ENCODE data around the gene NINL.
"Not testable (repeated sequence)": the region's sequence is repeated elsewhere in the genome, so short reads cannot be mapped to it uniquely, and the experiment has no call there.

Gene NINL

DNA sequence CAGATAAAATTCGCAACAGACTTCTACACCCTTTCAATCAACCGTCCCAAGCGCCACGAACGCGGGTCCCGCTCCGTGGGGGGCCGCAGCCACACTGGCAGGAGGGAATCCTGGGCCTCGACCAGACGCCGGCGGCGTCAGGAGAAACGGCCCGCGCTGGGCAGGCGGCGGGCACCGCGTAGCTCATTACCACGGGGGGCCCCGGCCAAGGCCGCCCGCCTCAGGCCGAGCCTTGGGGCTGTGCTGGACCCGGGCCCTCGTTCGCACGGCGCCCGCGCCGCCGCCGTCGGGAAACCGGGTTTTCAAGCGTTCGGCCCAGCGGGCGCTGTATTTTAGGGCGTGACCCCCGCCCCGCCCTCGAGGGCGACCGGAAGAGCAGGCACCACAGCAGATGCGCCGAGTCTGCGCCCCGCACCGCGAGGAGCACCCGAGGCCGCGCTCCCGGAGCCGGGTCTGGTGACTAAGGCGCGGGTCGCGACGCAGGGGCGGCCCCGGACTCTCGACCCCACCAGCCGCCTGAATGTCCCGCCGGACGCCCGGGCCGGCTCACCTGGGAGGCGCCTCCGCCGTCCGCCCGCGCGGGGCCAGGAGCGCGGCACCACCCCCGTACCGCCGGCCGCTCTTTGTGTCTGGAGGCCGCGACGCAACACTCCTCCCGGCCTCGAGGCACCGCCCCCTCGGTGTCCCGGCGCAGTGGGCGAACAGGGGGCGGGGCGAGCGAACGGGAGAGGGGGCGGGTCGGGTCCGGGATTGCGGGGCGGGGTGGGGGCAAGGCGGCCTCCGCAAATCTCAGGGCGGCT, at the start of gene NINL:
Gene NINL (minus strand): TSS at position 627 of the 800 bp plus-strand sequence. CDS start 58,944 bp downstream, outside the sequence.
- peak; percentile 49 for DNase-seq (ENCODE audit: low read depth in 2 of 2)

DNA sequence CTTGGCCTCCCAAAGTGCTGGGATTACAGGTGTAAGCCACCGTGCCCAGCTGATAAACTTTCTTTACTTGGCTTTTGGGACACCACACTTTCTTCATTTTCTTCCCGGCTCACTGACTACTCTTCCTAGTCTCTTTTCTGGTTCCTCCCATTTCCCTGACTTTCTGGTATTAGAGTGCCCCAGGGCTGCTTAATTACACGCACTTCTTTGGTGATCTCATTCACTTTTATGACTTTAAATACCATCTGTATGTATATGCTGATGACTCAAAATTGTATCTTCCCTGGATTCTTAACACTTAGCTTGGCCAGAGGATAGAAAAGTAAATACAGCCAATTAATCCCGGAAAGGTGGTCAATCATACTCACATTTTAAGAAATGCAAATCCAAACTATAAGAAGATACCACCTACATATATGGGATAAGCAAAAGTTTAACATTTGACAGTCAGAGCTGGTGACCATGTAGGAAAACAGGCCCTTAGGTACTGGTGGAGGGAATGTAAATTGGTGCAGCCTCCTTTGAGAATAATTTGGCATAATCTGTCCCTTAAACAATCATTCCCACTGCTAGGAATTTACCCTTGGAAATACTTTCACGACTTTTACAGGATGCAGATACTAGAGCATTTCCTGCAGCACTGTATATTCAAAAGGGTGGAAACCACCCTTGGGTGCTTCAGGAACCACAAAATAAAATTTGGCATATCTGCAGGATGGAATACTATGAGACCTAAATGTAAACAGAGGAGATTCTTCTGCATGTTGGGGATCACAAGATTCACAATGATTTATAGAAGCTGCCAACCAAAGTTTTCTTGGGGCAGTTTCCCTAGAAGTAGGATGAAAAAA, 47.8 kb upstream of the NINL start:
- peak in 1 of 2 experiments; percentile 30 for DNase-seq (ENCODE audit: low read depth in 2 of 2)

DNA sequence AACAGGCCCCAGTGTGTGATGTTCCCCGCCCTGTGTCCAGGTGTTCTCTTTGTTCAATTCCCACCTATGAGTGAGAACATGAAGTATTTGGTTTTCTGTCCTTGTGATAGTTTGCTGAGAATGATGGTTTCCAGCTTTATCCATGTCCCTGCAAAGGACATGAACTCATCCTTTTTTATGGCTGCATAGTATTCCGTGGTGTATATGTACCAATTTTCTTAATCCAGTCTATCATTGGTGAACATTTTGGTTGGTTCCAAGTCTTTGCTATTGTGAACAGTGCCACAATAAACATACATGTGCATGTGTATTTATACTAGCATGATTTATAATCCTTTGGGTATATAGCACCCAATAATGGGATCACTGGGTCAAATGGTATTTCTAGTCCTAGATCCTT, 45.3 kb upstream of the NINL start:
- DNase-seq (ENCODE audit: low read depth in 2 of 2) = not testable (repeated sequence)

DNA sequence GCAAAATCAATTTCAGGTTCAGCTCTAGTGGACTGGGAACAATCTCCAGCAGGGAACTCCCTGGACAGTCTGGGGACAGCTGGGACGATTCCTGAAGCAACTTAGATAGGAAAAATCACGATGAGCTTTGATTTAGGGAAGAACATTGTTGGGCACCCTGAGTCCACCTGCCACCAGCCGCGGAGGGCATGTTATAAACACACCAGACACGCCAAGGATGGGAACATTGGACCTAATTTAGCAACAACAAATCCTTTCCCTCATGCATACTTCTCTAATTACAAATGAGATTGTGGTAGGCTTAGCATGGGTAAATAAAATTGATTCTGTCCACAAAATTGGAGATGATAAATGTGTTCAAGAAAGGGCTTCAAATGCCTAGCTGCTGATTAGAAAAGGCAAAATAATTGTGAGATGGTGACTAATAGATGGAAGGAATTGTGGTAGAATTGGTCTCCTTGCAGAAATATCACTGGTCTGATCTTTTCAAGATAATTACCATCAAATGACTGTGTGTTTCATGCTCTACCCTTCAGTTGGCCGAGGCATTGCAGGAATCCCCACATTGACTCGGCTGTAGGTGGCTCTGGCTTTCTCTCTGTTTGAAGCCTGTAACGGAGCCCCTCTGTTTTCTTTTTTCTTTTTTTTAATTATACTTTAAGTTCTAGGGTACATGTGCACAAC, 44.6 kb upstream of the NINL start:
- no peak for DNase-seq (ENCODE audit: low read depth in 2 of 2)

DNA sequence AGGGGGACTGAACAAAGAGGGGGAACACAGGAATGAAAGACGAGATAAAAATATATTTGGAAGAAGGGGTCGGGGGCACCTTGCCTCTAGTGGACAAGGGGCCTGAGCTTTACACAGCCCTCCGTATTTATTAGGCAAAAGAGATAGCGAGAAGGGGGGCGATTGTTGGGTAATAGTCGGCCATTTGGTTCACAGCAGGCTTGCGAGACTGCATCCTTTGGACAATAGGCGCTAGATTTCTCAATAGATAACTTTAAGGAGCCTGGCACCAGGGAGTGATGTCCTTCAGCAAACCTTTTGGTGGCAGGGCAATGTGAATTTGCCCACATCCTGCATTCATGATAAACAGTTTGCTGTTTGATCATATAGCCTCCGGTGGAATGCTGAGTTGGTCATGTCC, 41.4 kb upstream of the NINL start:
- no peak for DNase-seq (ENCODE audit: low read depth in 2 of 2)

DNA sequence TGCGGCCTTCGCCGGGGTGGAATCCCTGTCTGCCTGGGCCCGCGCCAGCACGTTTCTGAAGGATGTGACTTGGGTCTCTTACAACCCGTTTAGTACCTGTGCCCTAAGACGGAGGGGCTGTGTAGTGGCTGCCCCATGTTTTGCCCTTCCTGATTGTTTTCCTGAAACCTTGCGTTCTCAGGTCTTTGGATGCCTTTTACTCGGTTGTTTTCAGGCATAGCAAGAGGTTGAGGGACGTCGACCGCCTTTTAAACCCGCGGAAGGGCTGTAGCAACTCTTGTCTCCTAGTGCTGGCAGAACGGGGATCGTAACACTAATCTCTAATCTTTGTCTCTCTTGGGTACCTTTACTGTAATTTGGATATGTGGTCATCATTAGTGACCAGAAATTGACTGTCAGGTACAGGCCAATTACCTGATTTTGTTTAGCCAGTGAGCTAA, 39.2 kb upstream of the NINL start:
- DNase-seq (ENCODE audit: low read depth in 2 of 2) = no peak

DNA sequence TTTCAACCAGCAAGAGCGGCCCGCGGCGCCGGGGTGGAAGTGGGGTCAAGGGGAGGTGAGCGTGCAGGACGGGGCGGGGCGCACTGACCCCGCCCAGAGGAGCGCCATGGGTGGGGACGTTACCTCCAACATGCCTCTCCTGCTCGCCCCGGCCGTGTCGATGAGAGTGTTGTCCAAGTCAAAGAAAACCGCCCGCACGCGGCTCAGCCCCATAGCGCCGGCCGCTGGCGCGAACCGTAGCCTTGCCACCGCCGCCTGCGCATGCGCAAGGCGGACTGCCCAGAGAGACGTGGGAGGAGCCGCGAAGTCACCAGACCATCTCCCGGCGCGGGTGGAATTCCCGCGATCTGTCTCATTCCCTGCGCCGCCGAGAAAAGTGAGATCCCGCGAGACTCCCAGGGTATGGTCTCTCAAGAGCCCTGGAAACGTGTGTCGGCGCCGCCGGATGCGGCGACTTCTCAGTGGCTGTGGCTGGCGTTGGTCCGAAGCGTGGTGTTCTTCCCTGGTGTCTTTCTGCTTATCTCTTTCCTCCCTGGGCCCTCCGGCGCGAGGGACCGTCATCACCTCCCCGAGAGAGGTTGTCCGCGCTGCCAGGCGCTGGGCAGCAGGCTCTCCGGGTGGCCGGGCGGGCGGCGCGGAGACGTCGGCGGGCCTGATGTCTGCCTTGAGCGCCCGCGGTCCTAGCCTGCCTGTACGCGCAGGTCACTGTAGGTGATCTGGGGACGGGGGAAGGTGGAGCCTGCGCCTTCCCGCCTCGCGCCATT, 38.6 kb upstream of the NINL start, which contains the start of gene NANP:
Gene NANP (minus strand): TSS at position 279 of the 764 bp plus-strand sequence. CDS start 66 bp downstream, at position 213.
- DNase-seq (ENCODE audit: low read depth in 2 of 2) = peak; percentile 98

DNA sequence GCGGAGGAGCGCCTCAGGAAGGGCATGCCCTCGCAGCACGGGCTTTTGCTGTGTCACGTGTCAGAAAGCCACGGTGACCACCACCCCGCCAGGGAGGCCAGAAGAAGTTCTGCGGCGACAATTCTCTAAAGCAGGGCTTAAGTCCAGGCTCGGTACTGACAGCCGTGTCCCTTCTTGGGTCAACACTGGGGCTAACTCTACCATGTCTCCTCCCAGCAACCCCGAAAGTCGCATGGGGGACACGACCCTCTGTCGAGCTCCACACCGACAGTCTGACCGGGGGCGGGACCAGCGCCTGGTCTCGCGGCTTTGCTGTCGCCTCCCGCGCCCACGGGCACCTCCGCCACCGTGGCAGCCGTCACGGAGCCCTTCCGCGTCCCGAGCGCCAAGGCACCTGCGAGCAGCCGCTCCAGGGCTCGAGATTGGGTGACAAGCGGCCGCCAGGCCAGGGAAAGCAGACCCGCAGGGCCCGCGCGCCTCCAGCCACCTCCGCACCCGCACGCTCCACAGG, 37.9 kb upstream of the NINL start:
- DNase-seq (ENCODE audit: low read depth in 2 of 2) = no peak

DNA sequence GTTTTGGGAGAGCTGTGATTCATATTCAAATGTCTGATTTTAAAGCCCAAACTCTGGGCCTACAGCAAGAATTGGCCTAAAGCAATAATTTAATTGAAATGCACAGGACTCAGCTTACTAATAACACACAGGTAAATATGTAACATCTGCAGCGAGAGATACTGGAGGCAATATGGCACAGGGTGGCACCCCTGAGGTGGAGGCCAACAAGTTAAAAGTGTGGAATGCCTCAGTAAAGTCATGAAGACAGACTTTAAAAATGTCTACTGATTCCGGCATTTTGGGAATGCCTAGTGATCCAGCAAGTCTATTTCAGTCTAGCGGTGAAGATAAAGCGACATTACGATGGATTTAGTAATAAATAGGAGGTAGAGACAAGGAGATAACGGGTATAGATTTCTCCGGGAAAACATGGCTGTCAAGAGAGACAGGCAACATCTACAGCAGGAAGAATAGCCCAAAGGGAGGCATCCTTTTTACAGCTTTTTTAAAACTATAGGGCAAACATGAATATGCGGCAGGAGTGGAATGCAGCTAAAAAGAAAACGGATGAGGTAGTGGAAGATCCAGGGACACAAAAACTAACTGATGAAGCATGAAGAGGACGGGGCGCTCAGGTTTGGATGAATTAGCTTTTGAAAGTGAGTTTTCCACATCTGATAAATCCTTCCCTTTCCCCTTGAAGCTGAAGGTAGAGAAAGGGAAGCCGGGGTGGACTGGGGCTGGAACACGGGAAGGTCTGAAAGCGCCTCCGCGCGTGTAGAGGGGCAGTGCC, 37.3 kb upstream of the NINL start:
- DNase-seq (ENCODE audit: low read depth in 2 of 2) = no peak

DNA sequence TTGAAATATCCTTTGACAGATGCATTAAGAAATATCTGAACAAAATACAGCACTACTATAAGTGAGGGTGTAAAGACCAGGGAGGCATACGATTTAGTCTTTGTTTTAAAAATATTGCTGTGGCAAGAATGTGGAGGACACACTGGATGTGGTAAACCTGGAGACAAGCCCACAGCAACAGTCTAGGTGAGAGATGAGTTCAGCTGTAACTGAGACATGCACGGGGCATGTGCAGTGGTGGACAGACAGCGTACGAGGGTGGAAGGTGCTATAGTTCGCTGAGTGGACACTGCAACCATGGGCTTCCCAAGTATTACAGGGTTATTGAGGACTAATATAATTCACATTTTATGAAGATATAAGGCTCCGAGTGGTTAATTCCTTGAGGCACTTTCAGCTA, 36.7 kb upstream of the NINL start:
- no peak for DNase-seq (ENCODE audit: low read depth in 2 of 2)

DNA sequence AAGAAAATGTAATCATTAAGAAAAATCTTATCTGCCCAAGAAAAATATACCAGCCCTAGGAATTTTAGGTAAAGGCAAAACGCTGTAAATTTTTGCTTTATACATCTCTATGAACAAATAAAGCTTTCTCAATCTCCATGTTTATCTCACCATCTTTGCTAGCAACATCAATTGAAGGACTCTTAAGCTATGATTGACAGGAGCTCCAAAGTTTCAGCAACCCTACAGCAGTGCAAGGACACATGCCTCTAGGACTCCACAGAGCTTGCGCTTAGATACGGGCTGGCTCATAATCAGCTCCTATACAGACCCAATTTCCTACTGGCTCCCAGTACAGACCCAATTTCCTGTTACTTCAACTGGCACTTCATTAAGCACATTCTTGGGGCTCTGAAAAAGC, 34.2 kb upstream of the NINL start:
- DNase-seq (ENCODE audit: low read depth in 2 of 2) = no peak

DNA sequence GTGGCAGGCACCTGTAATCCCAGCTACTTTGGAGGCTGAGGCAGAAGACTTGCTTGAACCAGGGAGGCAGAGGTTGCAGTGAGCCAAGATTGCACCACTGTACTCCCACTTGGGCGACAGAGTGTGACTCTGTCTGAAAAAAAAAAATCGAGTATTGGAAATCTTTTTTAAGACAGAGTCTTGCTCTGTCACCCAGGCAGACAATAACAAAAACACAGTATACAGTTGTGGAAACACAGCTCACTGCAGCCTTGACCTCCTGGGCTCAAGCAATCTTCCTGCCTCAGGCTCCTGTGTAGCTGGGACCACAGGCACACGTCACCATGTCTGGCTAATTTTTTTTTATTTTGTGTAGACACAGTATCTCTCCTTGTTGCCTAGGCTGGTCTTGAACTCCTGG, 23.4 kb upstream of the NINL start:
- no peak for DNase-seq (ENCODE audit: low read depth in 2 of 2)

DNA sequence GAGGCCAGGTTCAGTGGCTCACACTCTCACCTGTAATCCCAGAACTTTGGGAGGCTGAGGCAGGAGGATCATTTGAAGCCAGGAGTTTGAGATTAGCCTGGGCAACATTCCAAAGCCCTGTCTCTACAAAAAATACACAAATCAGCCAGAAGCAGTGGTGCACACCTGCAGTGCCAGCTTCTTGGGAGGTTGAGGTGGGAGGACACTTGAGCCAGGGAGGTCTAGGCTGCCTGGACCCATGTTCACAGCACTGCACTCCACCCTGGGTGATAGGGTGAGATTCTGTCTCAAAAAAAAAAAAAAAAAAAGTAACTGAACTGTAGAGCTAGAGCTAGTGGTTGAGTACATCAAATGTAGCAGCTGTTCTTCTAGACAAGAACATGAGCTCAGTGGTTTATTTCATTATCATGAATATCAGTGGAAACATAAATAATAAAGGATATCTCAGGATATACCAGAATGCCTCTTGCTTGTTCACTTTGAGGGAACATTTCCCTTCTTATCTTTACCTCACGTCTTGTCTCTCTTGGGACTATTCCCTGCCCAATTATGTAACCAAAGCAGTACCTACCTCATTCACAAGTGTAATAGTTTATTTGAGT, 20.9 kb upstream of the NINL start:
- no peak for DNase-seq (ENCODE audit: low read depth in 2 of 2)

DNA sequence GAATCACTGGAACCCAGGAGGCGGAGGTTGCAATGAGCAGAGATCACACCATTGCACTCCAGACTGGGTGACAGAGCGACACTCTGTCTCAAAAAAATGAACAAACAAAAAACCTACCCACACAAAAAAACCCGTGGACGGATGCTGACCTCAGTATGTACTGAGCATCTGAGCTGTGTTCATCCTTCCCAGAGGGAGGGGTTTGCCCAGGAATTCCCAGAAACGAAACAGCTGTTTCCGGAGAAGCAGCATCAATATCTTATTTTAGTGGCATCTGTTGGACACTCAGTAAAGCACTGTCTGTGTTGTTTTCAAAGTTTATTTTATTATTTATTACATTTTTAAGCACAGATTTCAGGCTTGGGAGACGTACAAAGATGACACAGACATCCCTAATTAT, 19.8 kb upstream of the NINL start:
- DNase-seq (ENCODE audit: low read depth in 2 of 2) = no peak

DNA sequence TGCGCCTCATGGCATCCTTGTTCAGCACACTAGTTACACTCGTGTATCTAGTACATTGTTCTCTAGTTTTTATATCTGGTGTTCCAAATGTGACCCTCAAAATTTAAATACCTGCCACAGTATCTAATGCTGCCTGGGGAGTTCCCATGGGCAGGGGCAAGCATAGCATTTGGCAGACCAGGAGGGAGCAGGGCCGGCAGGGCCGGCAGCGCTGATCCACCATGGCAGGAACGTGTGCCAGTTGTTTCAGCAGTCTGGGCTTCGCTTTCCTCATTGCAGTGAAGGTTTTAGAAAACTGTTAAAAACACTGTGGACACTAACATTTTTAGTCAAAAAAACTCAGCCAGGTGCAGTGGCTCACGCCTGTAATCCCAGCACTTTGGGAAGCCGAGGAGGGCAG, 19.3 kb upstream of the NINL start:
- no peak for DNase-seq (ENCODE audit: low read depth in 2 of 2)

DNA sequence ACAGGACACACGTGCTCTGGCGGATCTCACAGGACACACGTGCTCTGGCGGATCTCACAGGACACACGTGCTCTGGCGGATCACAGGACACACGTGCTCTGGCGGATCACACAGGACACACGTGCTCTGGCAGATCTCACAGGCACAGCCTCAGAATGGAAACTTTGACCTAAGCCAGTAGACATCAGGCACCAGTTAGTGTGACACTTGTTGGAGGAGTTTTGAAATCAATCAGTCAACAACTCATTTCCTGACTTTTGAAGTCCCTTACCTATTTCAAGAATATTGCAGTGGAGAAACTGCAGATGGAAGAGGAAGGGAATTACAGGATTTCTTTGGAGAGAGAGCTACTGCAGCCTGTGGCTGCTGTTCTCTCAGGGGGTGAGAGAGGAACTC, 17.6 kb upstream of the NINL start:
- DNase-seq (ENCODE audit: low read depth in 2 of 2) = not testable (repeated sequence)

DNA sequence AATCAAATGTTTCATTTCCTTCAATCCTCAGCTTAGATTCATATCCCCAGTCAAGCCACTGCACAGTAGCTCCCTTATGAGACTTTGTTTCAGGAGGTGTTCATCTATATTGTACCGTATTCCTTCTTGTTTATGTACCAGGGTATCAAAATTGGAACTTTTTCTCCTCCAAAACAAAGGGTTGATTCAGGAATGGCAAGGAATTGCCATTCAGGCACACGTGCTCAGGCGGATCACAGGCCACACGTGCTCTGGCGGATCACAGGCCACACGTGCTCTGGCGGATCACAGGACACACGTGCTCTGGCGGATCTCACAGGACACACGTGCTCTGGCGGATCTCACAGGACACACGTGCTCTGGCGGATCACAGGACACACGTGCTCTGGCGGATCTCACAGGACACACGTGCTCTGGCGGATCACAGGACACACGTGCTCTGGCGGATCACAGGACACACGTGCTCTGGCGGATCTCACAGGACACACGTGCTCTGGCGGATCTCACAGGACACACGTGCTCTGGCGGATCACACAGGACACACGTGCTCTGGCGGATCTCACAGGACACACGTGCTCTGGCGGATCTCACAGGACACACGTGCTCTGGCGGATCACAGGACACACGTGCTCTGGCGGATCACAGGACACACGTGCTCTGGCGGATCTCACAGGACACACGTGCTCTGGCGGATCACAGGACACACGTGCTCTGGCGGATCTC, 17.0 kb upstream of the NINL start:
- DNase-seq (ENCODE audit: low read depth in 2 of 2) = not testable (repeated sequence)

DNA sequence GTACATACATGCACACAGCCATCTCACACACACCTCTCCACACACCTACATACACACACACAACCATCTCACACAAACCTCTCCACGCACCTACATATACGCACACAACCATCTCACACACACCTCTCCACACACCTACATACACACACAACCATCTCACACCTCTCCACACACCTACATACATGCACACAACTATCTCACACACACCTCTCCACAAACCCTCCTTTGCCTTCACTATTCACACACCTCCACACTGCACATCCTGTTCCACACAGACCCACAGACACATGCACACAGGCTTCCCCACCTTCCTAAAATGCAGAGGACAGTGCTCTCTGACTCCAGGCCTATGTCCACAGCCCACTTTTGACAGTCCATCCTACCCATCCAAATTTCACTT, 16.3 kb upstream of the NINL start:
- DNase-seq (ENCODE audit: low read depth in 2 of 2) = no peak

DNA sequence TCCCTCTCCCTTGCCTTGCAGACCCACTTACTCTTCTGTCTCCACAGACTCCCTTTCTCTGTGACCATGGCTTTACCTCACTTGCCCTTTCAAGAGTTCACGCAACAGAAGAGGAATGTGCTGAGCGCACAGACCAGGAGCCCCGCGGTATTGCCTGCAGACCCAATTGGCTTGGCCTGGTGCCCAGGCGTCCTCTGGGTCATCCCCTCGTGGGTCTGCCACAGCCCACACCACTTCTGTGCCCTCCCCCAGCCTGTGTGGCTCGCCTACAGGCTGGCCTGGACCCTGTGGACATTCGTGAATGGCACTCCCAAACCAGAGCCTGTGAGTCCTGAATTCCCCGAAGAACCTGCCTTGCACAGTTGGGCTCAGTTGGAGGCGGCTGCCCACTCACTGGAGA, 15.3 kb upstream of the NINL start:
- no peak for DNase-seq (ENCODE audit: low read depth in 2 of 2)

Measured in fibroblast of skin of left quadriceps (primary cell).